ENCODE measurements around the gene DHX15.

- TF ChIP-seq CTCF (IDR thresholded peaks at IDR 0.05) = no peak
- no peak for TF ChIP-seq POLR2A (IDR thresholded peaks at IDR 0.05)
These were observed 27.2 kb upstream of the DHX15 start for GRCh38 chr4:24611575-24611974.
